Brain microvascular endothelial cell (primary cell): ENCODE measurements around the gene CAGE1.
A peak's percentile ranks its signal among the peaks of the same experiment; 100 is the strongest.

Source experiments
- DNase-seq: peaks from one replicate; pipeline ENCODE4 v3.0.0-alpha.2; 2020
- H3K27ac ChIP-seq: fragments of 250-450 bp; sonication (Bioruptor Pico); 2 replicates; pipeline ENCODE4 v1.5.1; 2020; ENCODE audit warnings: mild to moderate bottlenecking, moderate library complexity
- H3K27me3 ChIP-seq: fragments of 250-450 bp; sonication (Bioruptor Pico); replicated peaks from 2 replicates; pipeline ENCODE4 v1.5.1; 2020; ENCODE audit warnings: mild to moderate bottlenecking
- H3K36me3 ChIP-seq: fragments of 250-450 bp; sonication (Bioruptor Pico); replicated peaks from 2 replicates; pipeline ENCODE4 v1.5.1; 2020; ENCODE audit warnings: mild to moderate bottlenecking
- H3K4me3 ChIP-seq: 2 replicates; pipeline ENCODE4 v1.5.1; 2011; ENCODE audit warnings: low read depth, mild to moderate bottlenecking, control low read depth, low read length, moderate library complexity
- in situ Hi-C: cut with HindIII; loops from 2 replicates; pipeline ENCODE4 v1.10.0; 2017; ENCODE audit warnings: low sequenced_read_pairs, low pct_ligation_motif_present
- TF ChIP-seq, protein P1 (sequence below): IDR thresholded peaks from 2 replicates; pipeline ENCODE4 v1.5.1; 2011; ENCODE audit warnings: low read depth, mild to moderate bottlenecking, moderate library complexity, low read length, control low read depth, inconsistent platforms; ENCODE audit errors: missing control alignments

Gene CAGE1

GRCh38 chr6:7312616-7313504 lies 76.7 kb downstream of the CAGE1 start, which contains the start of gene SSR1:
TSS of gene SSR1 (minus strand) at chr6:7313199. CDS start at chr6:7313120, 79 bp downstream.
- Histone ChIP-seq H3K27me3 (no peaks in the 10 kb centered on the region), H3K36me3 (peaks cover 20% of the 10 kb centered on the region), H3K27ac (peak within 1 kb of the TSS; percentile 87), H3K4me3 (peak within 1 kb of the TSS; percentile 99)
- in situ Hi-C loops: no loop called here
- peak; percentile 95 for DNase-seq
- TF ChIP-seq, protein P1, sequence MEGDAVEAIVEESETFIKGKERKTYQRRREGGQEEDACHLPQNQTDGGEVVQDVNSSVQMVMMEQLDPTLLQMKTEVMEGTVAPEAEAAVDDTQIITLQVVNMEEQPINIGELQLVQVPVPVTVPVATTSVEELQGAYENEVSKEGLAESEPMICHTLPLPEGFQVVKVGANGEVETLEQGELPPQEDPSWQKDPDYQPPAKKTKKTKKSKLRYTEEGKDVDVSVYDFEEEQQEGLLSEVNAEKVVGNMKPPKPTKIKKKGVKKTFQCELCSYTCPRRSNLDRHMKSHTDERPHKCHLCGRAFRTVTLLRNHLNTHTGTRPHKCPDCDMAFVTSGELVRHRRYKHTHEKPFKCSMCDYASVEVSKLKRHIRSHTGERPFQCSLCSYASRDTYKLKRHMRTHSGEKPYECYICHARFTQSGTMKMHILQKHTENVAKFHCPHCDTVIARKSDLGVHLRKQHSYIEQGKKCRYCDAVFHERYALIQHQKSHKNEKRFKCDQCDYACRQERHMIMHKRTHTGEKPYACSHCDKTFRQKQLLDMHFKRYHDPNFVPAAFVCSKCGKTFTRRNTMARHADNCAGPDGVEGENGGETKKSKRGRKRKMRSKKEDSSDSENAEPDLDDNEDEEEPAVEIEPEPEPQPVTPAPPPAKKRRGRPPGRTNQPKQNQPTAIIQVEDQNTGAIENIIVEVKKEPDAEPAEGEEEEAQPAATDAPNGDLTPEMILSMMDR: no peak

DNA sequence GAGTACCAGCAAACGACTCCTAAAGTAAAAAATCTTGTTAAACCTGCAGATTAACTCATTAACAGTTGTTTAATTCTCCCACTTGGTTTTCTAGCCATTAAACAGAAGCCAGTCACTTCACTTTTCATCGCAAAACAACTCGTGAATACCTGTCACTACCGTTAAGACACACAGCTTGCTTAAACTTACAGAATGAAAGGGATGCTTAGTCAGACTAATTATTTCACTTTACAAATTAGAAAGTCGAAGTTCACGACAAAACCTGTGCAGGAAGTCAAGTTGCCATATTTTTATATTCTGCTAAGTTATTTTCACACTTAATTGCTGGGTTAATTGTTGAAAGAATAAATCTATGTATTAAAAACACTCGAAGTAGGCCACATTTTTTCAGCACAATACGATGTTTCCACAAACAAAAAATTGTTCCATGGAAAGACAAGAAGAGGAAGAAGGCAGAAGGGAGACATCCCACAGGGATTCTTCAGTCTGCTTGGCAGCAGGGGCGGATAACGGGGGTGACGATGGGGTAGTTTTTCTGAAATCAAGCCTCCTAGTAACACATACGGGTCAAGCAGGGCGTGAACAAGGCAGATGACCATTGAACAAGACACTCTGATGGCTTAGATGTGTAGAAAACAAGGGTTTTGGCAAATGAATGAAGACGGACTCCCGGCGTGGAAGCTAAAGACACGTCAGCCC lies 77.5 kb downstream of the CAGE1 start:
- in situ Hi-C loops: no loop called here
- Histone ChIP-seq H3K4me3 (peak overlapping the region; percentile 99), H3K36me3 (peaks cover 26% of the 10 kb centered on the region), H3K27ac (peak overlapping the region; percentile 87), H3K27me3 (no peaks in the 10 kb centered on the region)
- peak; percentile 8 for DNase-seq
- TF ChIP-seq, protein P1: no peak

DNA sequence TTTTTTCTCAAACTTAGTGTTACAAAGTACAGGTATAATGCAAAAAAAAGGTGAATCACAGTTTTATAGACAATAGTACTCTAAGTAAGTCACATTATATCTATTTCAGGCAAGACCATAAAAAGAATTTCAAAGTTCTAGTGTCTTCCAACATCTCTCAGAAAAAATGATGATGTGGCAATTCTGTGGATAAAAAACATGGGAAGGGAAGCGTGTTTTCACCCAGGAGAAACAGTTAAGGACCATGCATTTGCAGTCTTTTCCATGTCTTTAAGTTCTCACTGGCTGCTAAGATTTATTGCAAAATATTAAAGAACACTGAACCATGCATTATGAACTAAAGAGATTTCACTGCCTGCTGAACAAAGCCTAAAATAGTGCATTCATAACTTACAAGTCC lies 78.4 kb downstream of the CAGE1 start:
- no peak for DNase-seq
- H3K27ac ChIP-seq: peak overlapping the region; percentile 2
- H3K27me3 ChIP-seq: no peaks in the 10 kb centered on the region
- H3K36me3 ChIP-seq: peaks cover 32% of the 10 kb centered on the region
- in situ Hi-C loops: no loop called here
- peak overlapping the region; percentile 99 for H3K4me3 ChIP-seq
- TF ChIP-seq, protein P1: no peak

DNA sequence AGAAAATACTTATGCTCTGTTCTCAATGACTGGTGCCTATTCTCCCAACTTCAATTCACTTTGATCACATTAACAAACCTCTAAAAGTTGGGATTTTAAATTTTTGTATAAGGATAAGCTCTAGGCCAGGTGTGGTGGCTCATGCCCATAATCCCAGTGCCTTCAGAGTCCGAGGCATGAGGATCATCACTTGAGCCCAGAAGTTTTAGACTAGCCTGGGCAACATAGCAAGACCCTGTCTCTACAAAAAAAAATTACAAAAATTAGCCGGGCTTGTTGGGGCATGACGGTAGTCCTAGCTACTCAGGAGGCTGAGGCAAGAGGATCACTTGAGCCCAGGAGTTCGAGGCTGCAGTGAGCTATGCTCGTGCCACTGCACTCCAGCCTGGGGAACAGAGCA lies 80.5 kb downstream of the CAGE1 start:
- no peaks in the 10 kb centered on the region for H3K27me3 ChIP-seq
- H3K4me3 ChIP-seq: no peak overlapping the region
- no peak for DNase-seq
- H3K36me3 ChIP-seq: peaks cover 47% of the 10 kb centered on the region
- TF ChIP-seq, protein P1: no peak
- H3K27ac ChIP-seq: no peak overlapping the region
- in situ Hi-C loops: no loop called here

- in situ Hi-C loops: no loop called here
- TF ChIP-seq, protein P1: no peak
- H3K36me3 ChIP-seq: peaks cover 58% of the 10 kb centered on the region
- no peak for DNase-seq
- H3K4me3 ChIP-seq: no peak overlapping the region
- H3K27me3 ChIP-seq: no peaks in the 10 kb centered on the region
- no peak overlapping the region for H3K27ac ChIP-seq
Observed at GRCh38 chr6:7307533-7307932, 82.0 kb downstream of the CAGE1 start.
